ENCODE measurements around the gene MDC1.

MDC1 gene

DNA sequence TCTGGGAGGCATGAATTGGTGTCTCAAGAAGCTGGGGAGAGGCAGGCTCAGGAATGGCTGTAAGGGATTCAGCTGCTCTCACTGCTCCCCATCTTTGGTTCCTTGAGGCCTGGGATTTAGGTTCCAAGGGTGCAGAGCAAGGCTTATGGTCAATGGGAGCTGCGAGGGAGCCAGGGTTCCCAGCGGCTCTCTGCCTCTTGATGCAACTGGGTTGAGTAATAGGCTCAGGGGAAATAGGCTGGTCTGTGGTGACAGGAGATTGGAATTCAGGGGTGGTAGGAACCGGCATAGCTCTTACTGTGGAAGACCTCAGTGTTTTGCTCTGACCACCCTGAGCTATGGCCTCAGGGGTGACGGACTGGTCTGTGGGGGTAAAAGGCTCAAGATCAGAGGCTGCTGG, 13.3 kb downstream of the MDC1 start:
- TF ChIP-seq, protein P1, sequence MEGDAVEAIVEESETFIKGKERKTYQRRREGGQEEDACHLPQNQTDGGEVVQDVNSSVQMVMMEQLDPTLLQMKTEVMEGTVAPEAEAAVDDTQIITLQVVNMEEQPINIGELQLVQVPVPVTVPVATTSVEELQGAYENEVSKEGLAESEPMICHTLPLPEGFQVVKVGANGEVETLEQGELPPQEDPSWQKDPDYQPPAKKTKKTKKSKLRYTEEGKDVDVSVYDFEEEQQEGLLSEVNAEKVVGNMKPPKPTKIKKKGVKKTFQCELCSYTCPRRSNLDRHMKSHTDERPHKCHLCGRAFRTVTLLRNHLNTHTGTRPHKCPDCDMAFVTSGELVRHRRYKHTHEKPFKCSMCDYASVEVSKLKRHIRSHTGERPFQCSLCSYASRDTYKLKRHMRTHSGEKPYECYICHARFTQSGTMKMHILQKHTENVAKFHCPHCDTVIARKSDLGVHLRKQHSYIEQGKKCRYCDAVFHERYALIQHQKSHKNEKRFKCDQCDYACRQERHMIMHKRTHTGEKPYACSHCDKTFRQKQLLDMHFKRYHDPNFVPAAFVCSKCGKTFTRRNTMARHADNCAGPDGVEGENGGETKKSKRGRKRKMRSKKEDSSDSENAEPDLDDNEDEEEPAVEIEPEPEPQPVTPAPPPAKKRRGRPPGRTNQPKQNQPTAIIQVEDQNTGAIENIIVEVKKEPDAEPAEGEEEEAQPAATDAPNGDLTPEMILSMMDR (IDR thresholded peaks at IDR 0.05; ENCODE audit: low read depth, low read length): no peak
- Histone ChIP-seq H3K27ac (no peak overlapping the region), H3K36me3 (no peaks in the 10 kb centered on the region; the same call in none of the 2 replicates)

DNA sequence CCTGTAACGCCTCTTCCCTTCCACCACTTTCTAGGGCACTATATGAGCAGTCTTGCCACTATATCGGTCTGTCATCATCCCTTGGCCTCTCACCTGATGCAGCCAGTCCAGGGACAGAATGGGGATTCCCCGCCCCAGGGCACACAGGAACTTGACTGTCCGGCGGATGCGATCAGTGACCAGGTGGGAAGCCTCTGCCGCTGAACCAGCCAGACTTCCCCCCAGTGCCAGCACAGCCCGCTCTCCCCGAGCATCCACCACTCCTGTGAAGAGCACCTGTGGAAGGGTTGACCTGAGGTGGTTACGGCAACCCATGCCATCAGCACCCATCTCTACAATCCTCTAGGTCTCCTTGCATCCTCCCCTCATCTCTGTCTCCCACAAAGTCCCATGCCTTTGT, 14.1 kb downstream of the MDC1 start:
- H3K27ac ChIP-seq: no peak overlapping the region
- no peaks in the 10 kb centered on the region for H3K9me3 ChIP-seq (ENCODE audit: severe bottlenecking)
- H3K4me3 ChIP-seq (ENCODE audit: low read depth, low read length): no peak overlapping the region
- no peaks in the 10 kb centered on the region; the same call in none of the 2 replicates for H3K36me3 ChIP-seq
- TF ChIP-seq, protein P1 (IDR thresholded peaks at IDR 0.05; ENCODE audit: low read depth, low read length): no peak
- H3K27me3 ChIP-seq (ENCODE audit: insufficient read depth, low read depth, severe bottlenecking): no peaks in the 10 kb centered on the region
- DNase-seq: no peak

More for the DNA sequence above, 13.3 kb downstream of the MDC1 start:
- H3K4me3 ChIP-seq (ENCODE audit: low read depth, low read length): no peak overlapping the region
- no peaks in the 10 kb centered on the region for H3K9me3 ChIP-seq (ENCODE audit: severe bottlenecking)
- no peaks in the 10 kb centered on the region for H3K27me3 ChIP-seq (ENCODE audit: insufficient read depth, low read depth, severe bottlenecking)
- DNase-seq: no peak

DNA sequence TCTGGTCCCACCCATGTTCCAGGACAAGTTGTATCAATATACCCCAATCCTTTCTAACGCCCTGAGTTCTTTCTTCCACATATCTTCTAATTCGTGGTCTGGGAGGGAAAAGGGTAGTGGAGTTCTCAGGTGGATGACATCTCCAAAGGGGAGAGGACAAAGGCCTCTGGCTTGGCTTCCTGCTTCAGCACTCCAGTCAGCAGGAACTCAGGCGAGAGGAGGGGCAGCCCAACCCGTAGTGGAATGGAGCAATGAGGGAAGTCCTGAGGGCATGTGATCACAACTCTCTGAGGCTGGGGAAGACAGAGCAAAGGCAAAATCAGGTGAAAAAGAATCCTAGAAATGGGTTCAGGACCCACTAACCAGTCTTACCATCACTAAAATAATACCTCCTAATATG, 16.7 kb downstream of the MDC1 start:
- Histone ChIP-seq H3K27ac (no peak overlapping the region), H3K36me3 (no peaks in the 10 kb centered on the region; the same call in 1 of the 2 replicates), H3K9me3 (ENCODE audit: severe bottlenecking) (no peaks in the 10 kb centered on the region), H3K27me3 (ENCODE audit: insufficient read depth, low read depth, severe bottlenecking) (no peaks in the 10 kb centered on the region), H3K4me3 (ENCODE audit: low read depth, low read length) (no peak overlapping the region)
- DNase-seq: no peak
- TF ChIP-seq, protein P1 (IDR thresholded peaks at IDR 0.05; ENCODE audit: low read depth, low read length): no peak

DNA sequence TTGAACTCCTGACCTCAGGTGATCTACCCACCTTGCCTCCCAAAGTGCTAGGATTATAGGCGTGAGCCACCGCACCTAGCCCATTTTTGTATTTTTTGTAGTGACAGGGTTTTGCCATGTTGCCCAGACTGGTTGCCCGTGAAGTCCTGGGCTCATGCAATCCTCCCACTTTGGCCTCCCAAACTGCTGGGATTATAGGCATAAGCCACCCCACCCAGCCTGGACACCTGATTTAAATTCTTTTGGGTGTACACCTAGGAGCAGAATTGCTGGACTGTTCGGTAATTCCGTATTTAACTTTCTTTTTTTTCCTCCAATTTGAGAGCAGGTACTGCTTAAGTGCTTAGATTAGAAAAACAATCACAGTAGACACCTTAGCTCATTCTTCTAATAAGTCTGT, 20.6 kb downstream of the MDC1 start:
- Histone ChIP-seq H3K4me3 (ENCODE audit: low read depth, low read length) (no peak overlapping the region), H3K27ac (no peak overlapping the region), H3K27me3 (ENCODE audit: insufficient read depth, low read depth, severe bottlenecking) (no peaks in the 10 kb centered on the region), H3K36me3 (no peaks in the 10 kb centered on the region), H3K9me3 (ENCODE audit: severe bottlenecking) (no peaks in the 10 kb centered on the region)
- TF ChIP-seq, protein P1 (IDR thresholded peaks at IDR 0.05; ENCODE audit: low read depth, low read length): no peak
- no peak for DNase-seq

DNA sequence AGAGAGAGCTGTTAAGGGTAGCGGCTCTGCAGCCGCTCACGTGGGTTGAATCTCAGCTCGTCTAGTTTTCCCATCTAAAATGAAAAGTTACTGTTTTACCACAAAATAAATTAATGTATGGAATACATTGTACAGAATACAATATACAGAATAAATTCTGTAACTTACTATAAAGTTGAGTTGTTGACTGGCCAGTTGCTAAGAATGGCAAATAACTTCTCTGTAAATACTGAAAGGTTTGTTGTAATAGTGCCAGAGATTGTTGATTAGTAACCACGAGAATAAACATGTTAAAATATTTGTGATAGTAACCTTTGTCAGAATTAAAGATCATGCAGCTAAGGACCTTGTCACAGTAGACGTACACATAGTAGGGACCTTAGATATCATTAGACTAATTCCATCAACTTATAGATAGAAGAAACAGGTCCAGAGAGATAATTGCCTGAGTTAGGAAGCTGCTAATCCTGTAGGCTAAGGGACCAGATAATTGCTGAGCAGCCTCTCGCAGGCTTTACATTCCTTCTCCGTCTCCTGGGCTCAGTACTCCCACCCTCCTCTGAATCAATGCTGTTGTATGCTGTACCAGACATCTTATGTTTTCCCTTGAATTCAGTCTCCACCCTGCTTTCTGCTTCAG, 25.8 kb downstream of the MDC1 start:
- peak overlapping the region; percentile 91 for H3K27ac ChIP-seq
- no peaks in the 10 kb centered on the region for H3K27me3 ChIP-seq (ENCODE audit: insufficient read depth, low read depth, severe bottlenecking)
- TF ChIP-seq, protein P1 (IDR thresholded peaks at IDR 0.05; ENCODE audit: low read depth, low read length): no peak
- peaks cover 16% of the 10 kb centered on the region for H3K36me3 ChIP-seq
- peak overlapping the region; percentile 91 for H3K4me3 ChIP-seq (ENCODE audit: low read depth, low read length)
- no peaks in the 10 kb centered on the region for H3K9me3 ChIP-seq (ENCODE audit: severe bottlenecking)
- DNase-seq: peak; percentile 75
